Measurements from ENCODE around the gene SLC25A22.

The SLC25A22 gene

GRCh38 chr11:821512-822371 lies 23.7 kb upstream of the SLC25A22 start:
- DNase-seq = peak in 1 of 2 donors; percentile 34

- DNase-seq = peak; percentile 70 to 75
Observed at GRCh38 chr11:820655-821511, 22.8 kb upstream of the SLC25A22 start.

GRCh38 chr11:819943-820649 lies 22.0 kb upstream of the SLC25A22 start:
- DNase-seq = peak; percentile 64 to 69

- peak; percentile 80 to 92 for DNase-seq
Observed at GRCh38 chr11:819129-819931, 21.2 kb upstream of the SLC25A22 start.

GRCh38 chr11:818396-819128 lies 20.5 kb upstream of the SLC25A22 start, which contains the start of gene PNPLA2:
Gene PNPLA2, plus strand, starts transcription at chr11:818914. Its CDS starts 805 bp downstream, at chr11:819719.
- DNase-seq = no peak

- DNase-seq = no peak
Observed at GRCh38 chr11:816433-816779, 18.3 kb upstream of the SLC25A22 start.

GRCh38 chr11:815675-816432 lies 17.8 kb upstream of the SLC25A22 start:
- DNase-seq = no peak

GRCh38 chr11:813456-814096 lies 15.5 kb upstream of the SLC25A22 start:
- DNase-seq = no peak

GRCh38 chr11:813072-813455 lies 15.0 kb upstream of the SLC25A22 start:
- DNase-seq = no peak

- DNase-seq = no peak
Observed at GRCh38 chr11:812390-812789, 14.3 kb upstream of the SLC25A22 start.

- DNase-seq = no peak
Observed at GRCh38 chr11:811446-812245, 13.6 kb upstream of the SLC25A22 start.

GRCh38 chr11:810040-810567 lies 12.0 kb upstream of the SLC25A22 start:
- no peak for DNase-seq

GRCh38 chr11:809287-810039 lies 11.4 kb upstream of the SLC25A22 start, which contains the start of gene RPLP2:
Gene RPLP2, plus strand, starts transcription at chr11:809967. Its CDS starts 268 bp downstream, at chr11:810235.
- peak; percentile 96 to 99 for DNase-seq

- DNase-seq = no peak
Observed at GRCh38 chr11:808427-809286, 10.6 kb upstream of the SLC25A22 start.

GRCh38 chr11:804599-804964 lies 6.5 kb upstream of the SLC25A22 start:
- no peak for DNase-seq

- DNase-seq = no peak
Observed at GRCh38 chr11:803770-804598, 5.9 kb upstream of the SLC25A22 start.

- no peak for DNase-seq
Observed at GRCh38 chr11:803467-803742, 5.3 kb upstream of the SLC25A22 start.

Measured in inflammatory macrophage treated with lipopolysaccharide for 1 hour (primary cell).